Fibroblast of skin of left biceps (primary cell): ENCODE results near the gene WDPCP.
"Not testable (repeated sequence)": the region's sequence is repeated elsewhere in the genome, so short reads cannot be mapped to it uniquely, and the experiment has no call there.

Experiments used
- DNase-seq, 2 experiments: peaks; one replicate each; pipeline ENCODE4 v3.0.0-alpha.2; 2013; ENCODE audit warnings: low read depth in 2 of 2

The WDPCP gene

DNA sequence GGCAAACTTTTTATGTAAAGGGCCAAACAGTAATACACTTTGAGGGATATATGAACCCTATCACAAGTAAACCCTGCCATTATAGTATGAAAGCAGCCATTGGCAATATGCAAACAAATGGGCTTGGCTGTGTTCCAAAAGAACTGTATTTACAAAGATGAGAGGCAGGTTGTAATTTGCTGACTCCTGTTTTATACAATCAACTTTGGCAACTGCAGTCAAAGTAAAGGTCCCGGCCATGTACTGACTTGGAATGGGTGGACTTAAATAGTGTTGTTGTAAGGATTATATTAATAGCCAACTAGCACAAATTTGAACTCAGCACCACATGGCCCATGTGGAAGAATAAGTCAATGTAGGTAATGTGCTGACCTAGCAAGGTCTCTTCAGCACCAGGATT lies 223.4 kb downstream of the WDPCP start:
- no peak for DNase-seq

DNA sequence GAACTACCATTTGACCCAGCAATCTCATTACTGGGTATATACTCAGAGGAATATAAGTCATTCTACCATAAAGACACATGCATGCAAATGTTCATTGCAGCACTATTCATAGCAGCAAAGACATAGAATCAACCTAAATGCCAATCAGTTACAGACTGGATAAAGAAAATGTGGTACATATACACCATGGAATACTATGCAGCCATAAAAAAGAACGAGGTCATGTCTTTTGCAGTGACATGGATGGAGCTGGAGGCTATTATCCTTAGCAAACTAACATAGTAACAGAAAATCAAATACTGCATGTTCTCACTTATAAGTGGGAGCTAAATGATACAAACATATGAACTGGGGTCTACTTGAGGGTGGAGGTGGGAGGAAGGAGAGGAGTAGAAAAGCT lies 230.6 kb downstream of the WDPCP start:
- not testable (repeated sequence) for DNase-seq

DNA sequence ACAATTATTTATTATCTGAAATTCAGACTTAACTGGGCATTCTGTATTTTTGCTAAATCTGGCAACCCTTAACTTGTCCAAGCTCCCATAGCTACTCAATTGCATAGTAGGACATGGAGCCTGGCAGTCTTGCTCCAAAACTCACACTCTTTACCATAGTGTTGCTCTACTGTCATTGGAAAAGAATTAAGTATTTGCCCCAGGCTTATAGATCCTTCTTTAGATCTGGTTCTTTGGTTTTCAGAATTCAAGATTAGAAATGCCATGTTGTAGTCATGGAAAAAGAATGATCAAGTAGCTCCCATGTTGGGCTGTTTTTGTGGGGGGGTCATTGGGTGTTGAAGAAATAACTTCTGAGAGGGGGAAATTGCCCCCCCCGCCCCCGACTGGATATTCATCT lies 240.9 kb downstream of the WDPCP start:
- DNase-seq, result no peak

DNA sequence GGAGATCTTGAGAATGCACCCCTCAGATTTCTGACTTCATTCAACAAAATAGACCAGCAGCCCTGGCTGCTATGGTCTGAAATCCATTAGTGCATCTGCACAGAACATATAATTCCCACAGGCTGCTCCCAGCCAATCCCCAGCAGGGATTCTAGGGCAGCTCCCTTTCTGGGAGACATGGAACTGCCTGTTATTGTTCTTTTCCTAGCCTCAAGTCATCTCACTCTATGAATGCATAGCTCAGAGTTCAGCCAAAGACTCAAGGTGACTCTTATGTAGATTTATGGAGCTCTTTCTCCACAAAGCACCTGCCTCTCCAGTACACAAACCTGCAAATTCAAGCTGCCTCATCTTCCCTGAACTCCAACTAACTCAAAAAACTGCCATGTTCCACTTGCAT lies 241.9 kb downstream of the WDPCP start:
- DNase-seq, result no peak

- no peak for DNase-seq
Observed at GRCh38 chr2:63345285-63345633, 243.0 kb downstream of the WDPCP start.

DNA sequence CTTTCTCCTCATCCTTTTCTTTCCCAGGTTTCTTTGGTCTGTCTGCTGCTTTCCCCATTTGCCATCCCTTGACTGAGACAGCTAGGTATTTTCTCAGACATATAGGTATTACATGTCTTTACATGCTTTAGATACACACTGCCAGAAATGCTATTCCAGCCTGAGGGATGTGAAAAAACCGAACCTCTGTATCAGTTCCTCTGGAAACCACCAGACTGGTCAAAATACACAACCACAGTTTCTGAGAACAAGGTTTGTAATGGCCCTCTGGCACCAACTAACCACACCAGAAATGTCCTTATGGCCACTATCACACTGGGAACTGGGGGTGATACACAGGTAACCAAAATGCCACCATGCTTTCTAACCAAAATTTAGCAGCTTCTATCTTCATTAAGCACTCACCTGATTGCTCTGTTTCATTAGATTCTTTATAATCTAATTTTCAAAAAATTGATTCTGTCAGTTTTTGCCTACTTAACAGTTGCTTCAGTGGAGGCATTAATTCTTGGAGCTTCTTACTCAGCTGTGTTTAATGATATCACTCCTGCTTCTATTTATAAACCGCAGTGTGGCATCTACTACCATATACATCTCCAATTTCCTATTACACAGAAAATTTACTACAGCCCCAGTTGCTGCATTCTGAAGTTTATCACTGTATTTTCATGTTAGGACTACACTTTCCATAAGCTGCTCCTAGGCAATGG lies 243.5 kb downstream of the WDPCP start:
- DNase-seq, result no peak

DNA sequence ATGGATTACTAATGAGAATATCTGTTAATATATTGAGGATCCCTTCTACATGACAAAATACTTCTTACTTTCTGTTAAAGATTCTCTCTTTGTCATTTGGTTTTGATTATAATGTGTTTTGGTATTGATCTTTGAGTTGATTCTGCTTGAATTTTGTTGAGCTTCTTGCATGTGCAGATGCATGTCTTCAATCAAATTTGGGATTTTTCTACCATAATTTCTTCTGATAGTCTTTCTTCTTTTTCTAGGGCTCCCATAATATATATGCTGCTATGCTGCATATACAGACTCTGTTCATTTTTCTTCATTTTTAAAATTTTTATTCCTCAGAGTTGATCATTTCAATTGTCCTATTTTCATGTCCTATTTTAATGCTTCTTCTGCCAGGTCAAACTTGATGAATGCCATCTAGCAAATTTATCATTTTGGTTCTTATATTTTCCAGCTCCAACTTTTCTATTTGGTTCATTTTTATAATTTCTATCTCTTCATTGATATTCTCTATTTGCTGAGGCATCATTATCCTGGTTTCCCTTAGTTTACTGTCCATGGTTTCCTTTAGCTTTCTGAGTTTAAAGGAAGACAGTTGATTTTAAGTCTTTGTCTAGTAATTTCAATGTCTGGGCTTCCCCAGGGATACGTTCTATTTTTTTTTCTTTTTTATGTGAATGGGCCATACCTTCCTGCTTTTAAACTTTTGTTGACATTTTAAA lies 244.7 kb downstream of the WDPCP start:
- DNase-seq, result no peak

DNA sequence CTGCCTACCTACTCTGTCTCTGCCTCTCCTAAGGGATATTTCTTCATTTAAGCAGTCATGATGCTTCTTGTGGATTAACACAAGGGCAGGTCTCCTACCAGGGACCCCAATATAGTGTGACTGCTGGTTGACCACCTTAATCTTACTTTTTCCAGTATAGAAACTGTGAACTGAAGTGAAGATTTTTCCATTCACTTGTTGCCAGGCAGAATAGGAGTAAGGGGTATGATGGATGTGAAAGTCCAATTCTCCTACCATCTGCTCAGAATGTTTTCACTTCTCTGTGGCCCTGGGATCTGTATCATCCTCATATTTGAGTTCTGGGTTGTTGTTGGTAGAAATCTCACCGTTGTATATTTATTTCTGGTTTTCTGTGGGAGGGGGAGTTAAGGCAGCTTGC lies 247.8 kb downstream of the WDPCP start:
- DNase-seq, result no peak

DNA sequence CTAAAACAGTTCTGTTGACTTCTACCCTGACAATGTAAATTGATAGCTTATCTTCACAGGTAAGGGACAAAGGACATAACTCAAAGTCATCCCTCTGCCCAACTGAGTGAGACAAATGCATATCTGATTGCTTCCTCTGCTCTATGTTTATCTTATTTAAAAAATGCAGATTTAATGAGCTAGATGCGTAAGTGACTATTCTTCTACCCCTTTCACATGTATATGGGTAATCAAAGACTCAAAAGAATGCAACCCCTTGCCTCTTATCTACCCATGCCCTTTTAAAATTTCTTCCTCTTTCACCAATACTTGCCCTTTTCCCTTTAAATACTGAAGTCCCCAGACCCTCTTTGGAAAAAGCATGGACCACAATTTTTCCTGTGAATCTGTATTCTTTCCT lies 253.4 kb downstream of the WDPCP start:
- no peak for DNase-seq

DNA sequence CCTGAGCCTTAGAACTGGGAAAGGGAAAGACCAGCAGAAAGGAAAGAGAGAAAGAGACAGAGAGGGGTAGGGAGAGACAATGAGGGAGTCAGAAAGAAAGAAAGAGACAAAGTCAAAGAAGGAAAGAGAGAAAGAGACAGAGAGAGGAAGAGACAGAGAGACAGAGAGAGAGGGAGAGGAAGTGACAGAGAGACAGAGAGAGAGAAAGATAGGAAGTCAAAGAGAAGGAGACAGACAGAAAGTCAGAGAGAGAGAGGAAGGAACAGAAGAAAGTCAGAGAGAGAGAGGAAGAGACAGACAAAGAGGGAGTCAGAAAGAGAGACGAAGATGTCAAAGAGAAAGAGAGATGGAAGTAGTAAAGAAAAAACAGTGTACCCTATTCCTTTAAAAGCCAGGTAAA lies 261.8 kb downstream of the WDPCP start:
- no peak for DNase-seq

GRCh38 chr2:63323662-63324061 lies 264.6 kb downstream of the WDPCP start:
- DNase-seq, result not testable (repeated sequence)

- DNase-seq, result not testable (repeated sequence)
Observed at GRCh38 chr2:63321973-63322372, 266.3 kb downstream of the WDPCP start.

DNA sequence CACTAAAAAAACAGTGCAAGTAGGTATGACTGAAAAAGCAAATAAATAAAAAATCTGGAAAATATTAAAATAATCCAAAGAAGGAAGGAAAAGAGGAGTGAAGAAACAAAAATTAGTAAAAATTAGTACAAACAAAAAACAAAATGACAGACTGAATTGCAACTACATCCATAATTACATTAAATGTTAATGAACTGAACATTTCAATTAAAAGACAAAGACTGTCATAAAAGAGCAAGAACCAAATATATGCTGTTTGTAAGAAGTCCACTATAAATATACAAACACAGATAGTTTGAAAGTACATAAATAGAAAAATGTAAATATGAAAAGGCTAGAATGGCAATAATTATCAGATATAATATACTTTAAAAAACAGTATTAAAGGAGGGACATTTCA lies 267.6 kb downstream of the WDPCP start:
- DNase-seq, result no peak

- DNase-seq, result no peak
Observed at GRCh38 chr2:63310614-63311013, 277.7 kb downstream of the WDPCP start.

DNA sequence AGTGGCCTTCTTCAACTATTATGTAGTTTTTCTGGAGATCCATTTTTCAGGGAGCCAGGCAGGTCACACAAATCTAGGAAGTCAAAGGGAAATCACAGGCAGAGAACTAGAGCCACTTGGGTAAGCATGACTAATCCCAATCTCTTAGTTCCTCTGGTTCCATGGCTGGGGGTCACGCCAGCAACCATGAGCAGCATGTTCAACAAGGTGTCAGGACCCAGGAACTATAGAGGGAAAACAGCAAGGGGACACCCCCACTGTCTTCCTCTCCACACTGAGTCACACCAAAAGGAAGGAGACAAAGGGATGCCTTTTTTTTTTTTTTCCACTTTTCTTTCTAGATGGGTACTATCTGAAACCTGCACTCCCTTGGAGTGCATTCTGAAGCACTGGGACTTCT lies 286.8 kb downstream of the WDPCP start:
- no peak for DNase-seq

DNA sequence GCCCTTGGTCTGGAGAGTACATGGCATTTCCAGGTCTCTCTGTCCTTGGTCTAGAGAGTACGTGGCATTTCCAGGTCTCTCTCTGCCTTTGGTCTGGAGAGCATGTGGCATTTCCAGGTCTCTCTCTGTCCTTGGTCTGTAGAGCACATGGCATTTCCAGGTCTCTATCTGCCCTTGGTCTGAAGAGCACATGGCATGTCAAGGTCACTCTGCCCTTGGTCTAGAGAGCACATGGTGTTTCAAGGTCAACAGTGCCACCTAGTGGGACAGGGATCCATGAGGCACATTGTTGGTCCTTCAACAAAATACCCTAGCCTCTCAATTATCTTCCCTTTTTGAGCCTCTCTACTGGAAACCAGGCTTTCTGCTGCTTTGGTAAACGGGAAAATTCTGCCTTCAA lies 287.4 kb downstream of the WDPCP start:
- DNase-seq, result no peak

GRCh38 chr2:63287956-63288355 lies 300.3 kb downstream of the WDPCP start:
- no peak for DNase-seq

DNA sequence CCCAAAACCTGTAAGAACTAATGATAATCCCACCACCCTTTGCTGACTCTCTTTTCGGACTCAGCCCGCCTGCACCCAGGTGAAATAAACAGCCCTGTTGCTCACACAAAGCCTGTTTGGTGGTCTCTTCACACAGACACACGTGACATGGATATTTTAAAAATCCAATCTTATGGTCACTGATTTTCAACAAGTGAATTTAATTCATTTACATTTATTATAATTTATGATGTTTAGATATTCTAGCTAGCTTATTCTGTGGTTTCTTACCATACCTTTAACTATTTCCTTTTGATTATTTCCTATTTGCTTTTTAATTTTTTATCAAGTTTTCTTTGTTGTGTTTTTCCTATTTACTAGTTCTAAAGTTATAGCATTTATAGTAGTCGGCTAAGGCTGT lies 301.8 kb downstream of the WDPCP start:
- DNase-seq, result not testable (repeated sequence)

DNA sequence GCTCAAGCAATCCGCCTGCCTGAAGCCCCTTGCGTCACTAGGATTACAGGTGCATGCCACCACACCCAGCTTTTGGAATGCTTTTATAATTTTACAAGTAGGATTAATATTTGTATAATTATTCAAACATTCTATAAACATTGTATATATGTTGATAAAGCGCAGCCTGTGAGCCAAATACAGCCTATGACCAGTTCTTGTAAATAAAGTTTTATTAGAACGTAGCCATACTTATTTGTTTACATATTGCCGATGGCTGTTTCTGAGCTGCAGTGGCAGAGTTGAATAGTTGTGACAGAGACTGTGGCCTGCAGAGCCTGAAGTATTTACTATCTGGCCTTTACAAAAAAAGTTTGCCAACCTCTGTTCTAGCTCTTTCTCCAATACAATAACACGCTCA lies 305.0 kb downstream of the WDPCP start:
- DNase-seq, result no peak

DNA sequence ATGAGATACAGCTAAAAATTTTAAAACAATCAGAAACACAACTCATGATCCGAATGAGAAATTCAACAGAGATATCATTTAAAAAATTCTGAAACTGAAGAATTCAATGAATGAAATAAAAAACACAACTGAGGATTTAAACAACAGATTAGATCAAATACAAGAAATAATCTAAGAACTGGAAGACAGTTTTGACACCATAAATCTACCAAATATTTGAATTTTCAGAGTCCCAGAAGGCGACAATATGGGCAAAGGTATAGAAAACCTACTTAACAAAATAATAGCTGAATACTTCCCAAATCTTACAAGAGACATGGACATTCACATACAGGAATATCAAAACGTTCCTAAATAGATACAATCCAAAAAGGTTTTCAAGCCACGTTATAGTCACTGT lies 315.7 kb downstream of the WDPCP start:
- DNase-seq, result no peak

- no peak for DNase-seq
Observed at GRCh38 chr2:63270717-63271116, 317.6 kb downstream of the WDPCP start.

- no peak for DNase-seq
Observed at GRCh38 chr2:63268946-63269345, 319.3 kb downstream of the WDPCP start.

- no peak for DNase-seq
Observed at GRCh38 chr2:63261137-63261621, 327.1 kb downstream of the WDPCP start.

GRCh38 chr2:63257473-63257872 lies 330.8 kb downstream of the WDPCP start:
- no peak for DNase-seq
